C4-2B (cell line): Measurements from ENCODE around the gene OR13A1.

Source experiments
- H3K27ac ChIP-seq: fragments of 450-650 bp; 2 replicates; pipeline ENCODE4 v1.5.1; 2017
- ZFX ChIP-seq: fragments of 450-650 bp; IDR thresholded peaks from 2 replicates; pipeline ENCODE4 v1.6.1; 2017
- TF ChIP-seq, protein P1 (sequence below): fragments of 450-650 bp; conservative IDR thresholded peaks from 2 replicates; pipeline ENCODE4 v1.5.1; 2017; ENCODE audit warnings: mild to moderate bottlenecking

Gene OR13A1

GRCh38 chr10:45254892-45255291, 60.5 kb downstream of the OR13A1 start:
- H3K27ac ChIP-seq, result no peak overlapping the region
- TF ChIP-seq, protein P1, sequence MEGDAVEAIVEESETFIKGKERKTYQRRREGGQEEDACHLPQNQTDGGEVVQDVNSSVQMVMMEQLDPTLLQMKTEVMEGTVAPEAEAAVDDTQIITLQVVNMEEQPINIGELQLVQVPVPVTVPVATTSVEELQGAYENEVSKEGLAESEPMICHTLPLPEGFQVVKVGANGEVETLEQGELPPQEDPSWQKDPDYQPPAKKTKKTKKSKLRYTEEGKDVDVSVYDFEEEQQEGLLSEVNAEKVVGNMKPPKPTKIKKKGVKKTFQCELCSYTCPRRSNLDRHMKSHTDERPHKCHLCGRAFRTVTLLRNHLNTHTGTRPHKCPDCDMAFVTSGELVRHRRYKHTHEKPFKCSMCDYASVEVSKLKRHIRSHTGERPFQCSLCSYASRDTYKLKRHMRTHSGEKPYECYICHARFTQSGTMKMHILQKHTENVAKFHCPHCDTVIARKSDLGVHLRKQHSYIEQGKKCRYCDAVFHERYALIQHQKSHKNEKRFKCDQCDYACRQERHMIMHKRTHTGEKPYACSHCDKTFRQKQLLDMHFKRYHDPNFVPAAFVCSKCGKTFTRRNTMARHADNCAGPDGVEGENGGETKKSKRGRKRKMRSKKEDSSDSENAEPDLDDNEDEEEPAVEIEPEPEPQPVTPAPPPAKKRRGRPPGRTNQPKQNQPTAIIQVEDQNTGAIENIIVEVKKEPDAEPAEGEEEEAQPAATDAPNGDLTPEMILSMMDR, result no peak
- no peak for TF ChIP-seq ZFX

GRCh38 chr10:45253183-45253914, 62.1 kb downstream of the OR13A1 start:
- TF ChIP-seq, protein P1, result no peak
- no peak for TF ChIP-seq ZFX
- H3K27ac ChIP-seq, result no peak overlapping the region
